ENCODE results near the gene ENG.

DNA sequence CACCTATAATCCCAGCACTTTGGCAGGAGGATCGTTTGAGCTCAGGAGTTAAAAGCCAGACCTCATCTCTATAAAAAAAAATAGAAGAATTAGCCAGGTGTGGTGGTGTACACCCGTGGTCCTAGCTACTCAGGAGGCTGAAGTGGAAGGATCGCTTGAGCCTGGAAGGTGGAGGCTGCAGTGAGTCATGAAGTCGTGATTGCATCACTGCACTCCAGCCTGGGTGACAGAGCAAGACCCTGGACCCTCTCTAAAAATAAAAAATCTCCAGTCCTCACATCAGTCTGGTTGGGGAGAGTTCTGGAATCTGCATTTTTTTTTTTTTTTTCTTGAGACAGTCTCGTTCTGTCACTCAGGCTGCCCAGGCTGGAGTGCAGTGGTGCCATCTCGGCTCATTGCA is 42.4 kb downstream of the ENG start:
- TF ChIP-seq GATA2 (IDR thresholded peaks at IDR 0.05; ENCODE audit: low read depth, low read length) (no peak), GATA3 (IDR thresholded peaks at IDR 0.05; ENCODE audit: low read depth, low read length) (no peak)
